WTC11 (cell line): Measurements from ENCODE around the gene RAP1GAP. TPM values are rescaled to one million over a fixed set of nuclear protein-coding genes. Genes with fewer than 3 reads are reported as not detected.

Experiments
- ATAC-seq: fragments of 200-7000 bp; cut with Tn5 transposase; 2 replicates; pipeline ENCODE4 v1.10.0; 2021; ENCODE audit warnings: mild to moderate bottlenecking, moderate library complexity
- CTCF ChIA-PET: fragments of 300-600 bp; sonication (Branson Sonifier 250); formaldehyde crosslinking; loops from one replicate; lab custom pipeline; 2021; ENCODE audit warnings: antibody characterized with exemption; lab: Charles Lee
- POLR2A ChIA-PET: fragments of 350-600 bp; sonication (Branson Sonifier 250); formaldehyde crosslinking; loops from one replicate; lab custom pipeline; 2021; ENCODE audit warnings: antibody characterized with exemption; lab: Charles Lee
- DNase-seq: peaks from one replicate; pipeline ENCODE4 v3.0.0; 2021; ENCODE audit warnings: low spot score
- H3K27ac Mint-ChIP-seq: 2 replicates; pipeline ENCODE4 v1.8.0; 2021; ENCODE audit warnings: mixed read lengths
- H3K27me3 Mint-ChIP-seq: 2 replicates; pipeline ENCODE4 v1.8.0; 2021; ENCODE audit warnings: low read depth, mild to moderate bottlenecking, moderate library complexity, mixed read lengths
- H3K36me3 Mint-ChIP-seq: 2 replicates; pipeline ENCODE4 v1.8.0; 2021; ENCODE audit warnings: mixed read lengths
- H3K4me1 Mint-ChIP-seq: 2 replicates; pipeline ENCODE4 v1.8.0; 2022; ENCODE audit warnings: mixed read lengths
- H3K4me3 Mint-ChIP-seq: 2 replicates; pipeline ENCODE4 v1.8.0; 2021; ENCODE audit warnings: mild to moderate bottlenecking, moderate library complexity, mixed read lengths
- H3K9me3 Mint-ChIP-seq: 2 replicates; pipeline ENCODE4 v1.8.0; 2021; ENCODE audit warnings: mixed read lengths
- CBFB ChIP-seq: sonication (generic); formaldehyde crosslinking; IDR thresholded peaks from 2 replicates; pipeline ENCODE4 v1.8.1; 2022; ENCODE audit warnings: mild to moderate bottlenecking, low read depth, missing genetic modification reagents
- ESRRA ChIP-seq: sonication (generic); formaldehyde crosslinking; IDR thresholded peaks from 2 replicates; pipeline ENCODE4 v1.8.1; 2022; ENCODE audit warnings: mild to moderate bottlenecking, missing genetic modification reagents, borderline replicate concordance
- ETV6 ChIP-seq: sonication (generic); formaldehyde crosslinking; IDR thresholded peaks from 2 replicates; pipeline ENCODE4 v1.8.1; 2022; ENCODE audit warnings: mild to moderate bottlenecking, missing genetic modification reagents
- FOXK1 ChIP-seq: sonication (generic); formaldehyde crosslinking; IDR thresholded peaks from 2 replicates; pipeline ENCODE4 v1.8.0; 2022; ENCODE audit warnings: mild to moderate bottlenecking, moderate library complexity, missing genetic modification reagents
- GRHL2 ChIP-seq: fragments of 250-450 bp; sonication (Bioruptor Pico); IDR thresholded peaks from 2 replicates; pipeline ENCODE4 v1.8.0; 2022; ENCODE audit warnings: mild to moderate bottlenecking, moderate library complexity; ENCODE audit not compliant: insufficient replicate concordance, severe bottlenecking
- GTF2I ChIP-seq: fragments of 250-450 bp; sonication (Bioruptor Pico); conservative IDR thresholded peaks from 2 replicates; pipeline ENCODE4 v1.4.0; 2021; ENCODE audit warnings: mild to moderate bottlenecking
- JUN ChIP-seq: sonication (generic); formaldehyde crosslinking; IDR thresholded peaks from 2 replicates; pipeline ENCODE4 v1.8.0; 2023; ENCODE audit warnings: mild to moderate bottlenecking, missing genetic modification reagents
- KAT7 ChIP-seq: sonication (generic); formaldehyde crosslinking; IDR thresholded peaks from 2 replicates; pipeline ENCODE4 v1.8.1; 2023; ENCODE audit warnings: missing genetic modification reagents, mild to moderate bottlenecking, borderline replicate concordance
- MXD4 ChIP-seq: fragments of 250-450 bp; sonication (Bioruptor Pico); IDR thresholded peaks from 2 replicates; pipeline ENCODE4 v1.8.0; 2021; ENCODE audit warnings: mild to moderate bottlenecking, moderate library complexity, borderline replicate concordance
- NR2C2 ChIP-seq: sonication (generic); formaldehyde crosslinking; IDR thresholded peaks from 2 replicates; pipeline ENCODE4 v1.8.0; 2022; ENCODE audit warnings: mild to moderate bottlenecking, missing genetic modification reagents
- NR3C1 ChIP-seq: sonication (generic); formaldehyde crosslinking; conservative IDR thresholded peaks from 2 replicates; pipeline ENCODE4 v1.8.1; 2023; ENCODE audit warnings: low read depth, mild to moderate bottlenecking, missing genetic modification reagents
- PREB ChIP-seq: sonication (generic); formaldehyde crosslinking; IDR thresholded peaks from 2 replicates; pipeline ENCODE4 v1.8.1; 2022; ENCODE audit warnings: mild to moderate bottlenecking, missing genetic modification reagents, moderate library complexity, borderline replicate concordance
- RORB ChIP-seq: fragments of 250-450 bp; sonication (Bioruptor Pico); IDR thresholded peaks from 2 replicates; pipeline ENCODE4 v1.9.0; 2021; ENCODE audit warnings: mild to moderate bottlenecking
- SOX15 ChIP-seq: fragments of 250-450 bp; sonication (Bioruptor Pico); IDR thresholded peaks from 2 replicates; pipeline ENCODE4 v1.9.0; 2021; ENCODE audit warnings: mild to moderate bottlenecking
- TEAD4 ChIP-seq: sonication (generic); formaldehyde crosslinking; IDR thresholded peaks from 2 replicates; pipeline ENCODE4 v1.8.0; 2022; ENCODE audit warnings: mild to moderate bottlenecking, missing genetic modification reagents
- TP53 ChIP-seq: sonication (generic); formaldehyde crosslinking; IDR thresholded peaks from 2 replicates; pipeline ENCODE4 v1.8.1; 2023; ENCODE audit warnings: mild to moderate bottlenecking, missing genetic modification reagents
- ZNF138 ChIP-seq: sonication (generic); formaldehyde crosslinking; conservative IDR thresholded peaks from 2 replicates; pipeline ENCODE4 v1.8.1; 2022; ENCODE audit warnings: mild to moderate bottlenecking, moderate library complexity, missing genetic modification reagents
- ZNF219 ChIP-seq: sonication (generic); formaldehyde crosslinking; IDR thresholded peaks from 2 replicates; pipeline ENCODE4 v1.8.0; 2023; ENCODE audit warnings: missing genetic modification reagents, mild to moderate bottlenecking, borderline replicate concordance
- ZNF317 ChIP-seq: sonication (generic); formaldehyde crosslinking; IDR thresholded peaks from 2 replicates; pipeline ENCODE4 v1.8.1; 2023; ENCODE audit warnings: low read depth, mild to moderate bottlenecking, moderate library complexity, missing genetic modification reagents, borderline replicate concordance
- ZNF423 ChIP-seq: fragments of 250-450 bp; sonication (Bioruptor Pico); IDR thresholded peaks from 2 replicates; pipeline ENCODE4 v2.1.2; 2022; ENCODE audit warnings: mild to moderate bottlenecking, moderate library complexity
- ZNF425 ChIP-seq: fragments of 250-450 bp; sonication (Bioruptor Pico); conservative IDR thresholded peaks from 2 replicates; pipeline ENCODE4 v1.9.0; 2021; ENCODE audit warnings: mild to moderate bottlenecking
- total RNA-seq: library from RNA; stranded (reverse); gene quantifications from 3 replicates; pipeline ENCODE4 v1.2.3, GENCODE V29; 2021
- TF ChIP-seq, protein P1 (sequence below): sonication (generic); formaldehyde crosslinking; IDR thresholded peaks from 2 replicates; pipeline ENCODE4 v1.8.0; 2023; ENCODE audit warnings: missing genetic modification reagents, mild to moderate bottlenecking, borderline replicate concordance

RAP1GAP gene
- total RNA-seq, 1 experiment from 2014 or later = 7.6 TPM

GRCh38 chr1:21612057-21612456 lies 57.1 kb downstream of the RAP1GAP start:
- no peak for DNase-seq
- ATAC-seq = no peak
- CTCF ChIA-PET = no interaction called here
- Mint-ChIP-seq H3K4me3 (no peak overlapping the region), H3K27me3 (no peaks in the 10 kb centered on the region), H3K4me1 (peaks cover 9% of the 10 kb centered on the region), H3K36me3 (no peaks in the 10 kb centered on the region), H3K27ac (no peak overlapping the region), H3K9me3 (no peaks in the 10 kb centered on the region)
- POLR2A ChIA-PET = no interaction called here
- TF ChIP-seq ETV6 (no peak), TP53 (CRISPR knock-in tag) (no peak), TEAD4 (CRISPR knock-in tag) (no peak), GRHL2 (CRISPR knock-in tag) (no peak), ZNF317 (CRISPR knock-in tag) (no peak), ESRRA (no peak), ZNF219 (no peak), CBFB (CRISPR knock-in tag) (no peak), FOXK1 (no peak), ZNF138 (CRISPR knock-in tag) (no peak), JUN (CRISPR knock-in tag) (no peak), ZNF425 (CRISPR knock-in tag) (no peak), NR2C2 (CRISPR knock-in tag) (no peak), SOX15 (CRISPR knock-in tag) (no peak), MXD4 (CRISPR knock-in tag) (no peak), PREB (CRISPR knock-in tag) (no peak), KAT7 (CRISPR knock-in tag) (no peak)
- TF ChIP-seq, protein P1, sequence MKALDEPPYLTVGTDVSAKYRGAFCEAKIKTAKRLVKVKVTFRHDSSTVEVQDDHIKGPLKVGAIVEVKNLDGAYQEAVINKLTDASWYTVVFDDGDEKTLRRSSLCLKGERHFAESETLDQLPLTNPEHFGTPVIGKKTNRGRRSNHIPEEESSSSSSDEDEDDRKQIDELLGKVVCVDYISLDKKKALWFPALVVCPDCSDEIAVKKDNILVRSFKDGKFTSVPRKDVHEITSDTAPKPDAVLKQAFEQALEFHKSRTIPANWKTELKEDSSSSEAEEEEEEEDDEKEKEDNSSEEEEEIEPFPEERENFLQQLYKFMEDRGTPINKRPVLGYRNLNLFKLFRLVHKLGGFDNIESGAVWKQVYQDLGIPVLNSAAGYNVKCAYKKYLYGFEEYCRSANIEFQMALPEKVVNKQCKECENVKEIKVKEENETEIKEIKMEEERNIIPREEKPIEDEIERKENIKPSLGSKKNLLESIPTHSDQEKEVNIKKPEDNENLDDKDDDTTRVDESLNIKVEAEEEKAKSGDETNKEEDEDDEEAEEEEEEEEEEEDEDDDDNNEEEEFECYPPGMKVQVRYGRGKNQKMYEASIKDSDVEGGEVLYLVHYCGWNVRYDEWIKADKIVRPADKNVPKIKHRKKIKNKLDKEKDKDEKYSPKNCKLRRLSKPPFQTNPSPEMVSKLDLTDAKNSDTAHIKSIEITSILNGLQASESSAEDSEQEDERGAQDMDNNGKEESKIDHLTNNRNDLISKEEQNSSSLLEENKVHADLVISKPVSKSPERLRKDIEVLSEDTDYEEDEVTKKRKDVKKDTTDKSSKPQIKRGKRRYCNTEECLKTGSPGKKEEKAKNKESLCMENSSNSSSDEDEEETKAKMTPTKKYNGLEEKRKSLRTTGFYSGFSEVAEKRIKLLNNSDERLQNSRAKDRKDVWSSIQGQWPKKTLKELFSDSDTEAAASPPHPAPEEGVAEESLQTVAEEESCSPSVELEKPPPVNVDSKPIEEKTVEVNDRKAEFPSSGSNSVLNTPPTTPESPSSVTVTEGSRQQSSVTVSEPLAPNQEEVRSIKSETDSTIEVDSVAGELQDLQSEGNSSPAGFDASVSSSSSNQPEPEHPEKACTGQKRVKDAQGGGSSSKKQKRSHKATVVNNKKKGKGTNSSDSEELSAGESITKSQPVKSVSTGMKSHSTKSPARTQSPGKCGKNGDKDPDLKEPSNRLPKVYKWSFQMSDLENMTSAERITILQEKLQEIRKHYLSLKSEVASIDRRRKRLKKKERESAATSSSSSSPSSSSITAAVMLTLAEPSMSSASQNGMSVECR = no peak

DNA sequence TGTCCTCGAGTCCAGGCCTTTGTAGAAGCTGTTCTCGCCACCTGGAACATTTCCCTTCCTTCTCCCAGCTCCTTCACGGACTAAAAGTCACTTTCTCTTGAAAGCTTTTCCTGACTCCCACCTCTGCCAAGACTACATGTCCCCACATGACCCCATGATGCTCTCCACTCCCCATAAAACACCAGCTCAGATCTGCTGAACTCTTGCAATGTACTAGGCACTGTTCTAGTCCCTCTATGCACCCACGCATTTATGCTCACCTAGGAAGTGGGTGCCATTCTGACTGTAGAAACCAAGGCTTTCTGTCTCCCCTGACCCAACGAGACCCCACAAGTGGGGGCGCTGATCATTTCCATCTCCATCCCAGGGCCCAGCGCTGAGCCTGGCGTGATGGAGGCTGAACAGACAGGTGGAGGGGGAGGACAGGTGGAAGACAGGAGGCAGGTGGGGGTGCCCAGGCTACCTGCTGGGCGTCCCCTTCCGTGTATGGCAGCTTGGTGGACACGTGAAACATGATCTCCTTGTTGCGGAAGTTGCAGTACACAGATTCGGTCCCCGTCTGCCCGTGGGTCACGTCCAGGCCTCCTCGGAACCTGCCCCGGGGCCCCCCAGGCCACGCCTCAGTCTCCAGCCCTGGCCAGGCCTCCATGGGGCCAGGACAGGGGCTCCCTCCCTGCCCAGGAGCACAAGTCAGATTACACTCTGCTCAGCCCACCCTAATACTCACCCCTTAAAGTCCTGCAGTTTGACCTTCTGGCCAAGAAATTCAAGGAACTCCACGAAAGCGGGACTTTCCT lies 58.0 kb downstream of the RAP1GAP start:
- Mint-ChIP-seq H3K9me3 (no peaks in the 10 kb centered on the region), H3K4me3 (no peak overlapping the region), H3K4me1 (peaks cover 11% of the 10 kb centered on the region), H3K36me3 (no peaks in the 10 kb centered on the region), H3K27me3 (no peaks in the 10 kb centered on the region), H3K27ac (no peak overlapping the region; the same call in 1 of the 2 replicates)
- ChIA-PET POLR2A (no interaction called here), CTCF (interaction anchor here (0.7 kb wide), 1 partner anchor 11 kb away, joined by 3 read pairs; no protein-coding TSS in a partner anchor)
- DNase-seq (no peak), ATAC-seq (no peak)
- TF ChIP-seq CBFB (CRISPR knock-in tag) = no peak
- no peak for TF ChIP-seq KAT7 (CRISPR knock-in tag)
- TF ChIP-seq RORB (CRISPR knock-in tag) = no peak
- TF ChIP-seq ZNF423 (CRISPR knock-in tag) = no peak
- TF ChIP-seq ESRRA = no peak
- TF ChIP-seq NR3C1 (CRISPR knock-in tag) = no peak
- TF ChIP-seq GTF2I (CRISPR knock-in tag) = no peak
